Activated gamma-delta T cell treated with Interleukin-2 at 50 U/mL for 16 hours (primary cell): Measurements from ENCODE around the gene FKBP6.
"Not testable (repeated sequence)": the region's sequence is repeated elsewhere in the genome, so short reads cannot be mapped to it uniquely, and the experiment has no call there.

Source experiments
- DNase-seq: peaks from one replicate; pipeline ENCODE4 v3.0.0-alpha.2; 2020

Gene FKBP6

GRCh38 chr7:73395538-73396503 lies 67.9 kb downstream of the FKBP6 start:
- no peak for DNase-seq

GRCh38 chr7:73397521-73398281 lies 69.7 kb downstream of the FKBP6 start:
- DNase-seq: no peak

GRCh38 chr7:73399185-73400050 lies 71.5 kb downstream of the FKBP6 start:
- peak; percentile 56 for DNase-seq

- DNase-seq: not testable (repeated sequence)
Measured at GRCh38 chr7:73404860-73405259, 76.9 kb downstream of the FKBP6 start.
